Testis (tissue), 3 donors: ENCODE measurements around the gene KRTAP5-3. TPM values are rescaled to one million over a fixed set of nuclear protein-coding genes. Genes with fewer than 3 reads are reported as not detected.
A peak's percentile ranks its signal among the peaks of the same experiment; 100 is the strongest.

Source experiments
- DNase-seq: peaks from one replicate; pipeline ENCODE4 v3.0.0-alpha.2; 2019
- H3K27ac ChIP-seq, 2 donors: fragments of 200-600 bp; sonication (generic); one replicate each; pipeline ENCODE4 v1.5.1; 2019
- H3K27me3 ChIP-seq: fragments of 200-600 bp; sonication (generic); one replicate; pipeline ENCODE4 v1.5.1; 2019
- H3K36me3 ChIP-seq: fragments of 200-600 bp; sonication (generic); one replicate; pipeline ENCODE4 v1.5.1; 2017; ENCODE audit warnings: low read depth; ENCODE audit errors: missing control alignments
- H3K4me1 ChIP-seq: fragments of 200-600 bp; sonication (generic); one replicate; pipeline ENCODE4 v1.5.1; 2019
- H3K4me3 ChIP-seq, 2 donors: fragments of 200-600 bp; sonication (generic); one replicate each; pipeline ENCODE4 v1.5.1; 2017 to 2019
- H3K9me3 ChIP-seq: fragments of 200-600 bp; sonication (generic); one replicate; pipeline ENCODE4 v1.5.1; 2017
- CTCF ChIP-seq, 3 experiments: fragments of 450-650 bp in 2 of 3; fragments of 200-600 bp in 1 of 3; sonication (generic) in 1 of 3; IDR thresholded peaks; one replicate each; pipeline ENCODE4 v1.5.1; 2016 to 2019; ENCODE audit warnings: antibody characterized with exemption in 3 of 3, mild to moderate bottlenecking in 2 of 3, moderate library complexity in 1 of 3
- POLR2A ChIP-seq: fragments of 450-650 bp; IDR thresholded peaks from one replicate; pipeline ENCODE4 v1.6.1; 2017; ENCODE audit warnings: antibody characterized with exemption, mild to moderate bottlenecking, moderate library complexity
- WGBS, 2 donors: methylation state at CpG; one replicate each; pipeline ENCODE4 v1.1.5; 2018; 5-methylcytosine and 5-hydroxymethylcytosine counted together
- intact Hi-C: fragments of 100-400 bp; cut with DNase I; formaldehyde crosslinking; loops from one replicate; pipeline ENCODE4 v1.15.1; 2023; ENCODE audit warnings: low total_unique reads
- polyA plus RNA-seq: library from polyadenylated mRNA; stranded (reverse); fragments of 350-450 nt; fragmentation: Illumina TruSeq; extraction: RNeasy Lipid Tissue Mini Kit (QIAGEN cat#74804); gene quantifications from one replicate; pipeline ENCODE4 v1.2.3, GENCODE V29; 2014; ENCODE audit warnings: low read depth, low replicate concordance; ENCODE audit not compliant: insufficient read depth
- total RNA-seq, 2 donors: library from RNA; depleted of rRNA; stranded (reverse); fragments of >200 nt; gene quantifications; one replicate each; pipeline ENCODE4 v1.2.3, GENCODE V29; 2016

The KRTAP5-3 gene
- total and polyA plus RNA-seq, 3 donors from 2014 or later = not detected

GRCh38 chr11:1643146-1643690, 35.0 kb upstream of the KRTAP5-3 start:
- Histone ChIP-seq H3K4me3 (no peak overlapping the region), H3K36me3 (no peaks in the 10 kb centered on the region), H3K9me3 (no peaks in the 10 kb centered on the region), H3K27ac (no peak overlapping the region), H3K27me3 (no peaks in the 10 kb centered on the region), H3K4me1 (no peaks in the 10 kb centered on the region)
- 90 to 98% methylated on average over 8 to 19 of the region's 20 CpGs for WGBS, 2 donors
- TF ChIP-seq POLR2A = no peak
- no peak for TF ChIP-seq CTCF (IDR thresholded peaks at IDR 0.05)
- intact Hi-C loops = no loop called here
- DNase-seq = no peak

GRCh38 chr11:1642288-1643145, 34.3 kb upstream of the KRTAP5-3 start:
- WGBS, 2 donors = 55 to 69% methylated on average over 8 to 27 of the region's 29 CpGs
- Histone ChIP-seq H3K27ac (no peak overlapping the region), H3K9me3 (no peaks in the 10 kb centered on the region), H3K27me3 (no peaks in the 10 kb centered on the region), H3K36me3 (no peaks in the 10 kb centered on the region), H3K4me3 (no peak overlapping the region), H3K4me1 (no peaks in the 10 kb centered on the region)
- DNase-seq = no peak
- no peak for TF ChIP-seq POLR2A
- no peak for TF ChIP-seq CTCF (IDR thresholded peaks at IDR 0.05)
- intact Hi-C loops = no loop called here

- Histone ChIP-seq H3K4me1 (no peaks in the 10 kb centered on the region), H3K27me3 (no peaks in the 10 kb centered on the region), H3K4me3 (no peak overlapping the region), H3K9me3 (no peaks in the 10 kb centered on the region), H3K27ac (no peak overlapping the region), H3K36me3 (no peaks in the 10 kb centered on the region)
- WGBS, 2 donors = 82 to 90% methylated on average over 8 to 15 of the region's 15 CpGs
- TF ChIP-seq POLR2A (no peak), CTCF (IDR thresholded peaks at IDR 0.05) (no peak)
- intact Hi-C loops = no loop called here
- DNase-seq = no peak
Observed at GRCh38 chr11:1641096-1641495, 32.8 kb upstream of the KRTAP5-3 start.

- no peak for DNase-seq
- no peaks in the 10 kb centered on the region for H3K36me3 ChIP-seq
- H3K4me3 ChIP-seq = no peak overlapping the region
- no peaks in the 10 kb centered on the region for H3K9me3 ChIP-seq
- intact Hi-C loops = no loop called here
- TF ChIP-seq CTCF (IDR thresholded peaks at IDR 0.05) (peak; percentile 10 to 68 (median 48)), POLR2A (no peak)
- WGBS, 2 donors = 62 to 64% methylated on average over 30 to 32 of the region's 32 CpGs
- no peaks in the 10 kb centered on the region for H3K27me3 ChIP-seq
- H3K27ac ChIP-seq = no peak overlapping the region
- no peaks in the 10 kb centered on the region for H3K4me1 ChIP-seq
Observed at GRCh38 chr11:1640076-1640946, 32.0 kb upstream of the KRTAP5-3 start.
